Hair follicle dermal papilla cell (primary cell): Measurements from ENCODE around the gene CORO6. TPM values are rescaled to one million over a fixed set of nuclear protein-coding genes. Genes with fewer than 3 reads are reported as not detected.

Experiments
- small RNA-seq: library from RNA; depleted of rRNA; stranded (forward); fragments of <200 nt; gene quantifications from one replicate; pipeline ENCODE3, GENCODE V24; 2012
- total RNA-seq: library from RNA; depleted of rRNA; stranded (reverse); fragments of >200 nt; gene quantifications from 2 replicates; pipeline ENCODE4 v1.2.3, GENCODE V29; 2012

The CORO6 gene
- 12.4 and 18.2 TPM in 2 replicates for total RNA-seq

DNA sequence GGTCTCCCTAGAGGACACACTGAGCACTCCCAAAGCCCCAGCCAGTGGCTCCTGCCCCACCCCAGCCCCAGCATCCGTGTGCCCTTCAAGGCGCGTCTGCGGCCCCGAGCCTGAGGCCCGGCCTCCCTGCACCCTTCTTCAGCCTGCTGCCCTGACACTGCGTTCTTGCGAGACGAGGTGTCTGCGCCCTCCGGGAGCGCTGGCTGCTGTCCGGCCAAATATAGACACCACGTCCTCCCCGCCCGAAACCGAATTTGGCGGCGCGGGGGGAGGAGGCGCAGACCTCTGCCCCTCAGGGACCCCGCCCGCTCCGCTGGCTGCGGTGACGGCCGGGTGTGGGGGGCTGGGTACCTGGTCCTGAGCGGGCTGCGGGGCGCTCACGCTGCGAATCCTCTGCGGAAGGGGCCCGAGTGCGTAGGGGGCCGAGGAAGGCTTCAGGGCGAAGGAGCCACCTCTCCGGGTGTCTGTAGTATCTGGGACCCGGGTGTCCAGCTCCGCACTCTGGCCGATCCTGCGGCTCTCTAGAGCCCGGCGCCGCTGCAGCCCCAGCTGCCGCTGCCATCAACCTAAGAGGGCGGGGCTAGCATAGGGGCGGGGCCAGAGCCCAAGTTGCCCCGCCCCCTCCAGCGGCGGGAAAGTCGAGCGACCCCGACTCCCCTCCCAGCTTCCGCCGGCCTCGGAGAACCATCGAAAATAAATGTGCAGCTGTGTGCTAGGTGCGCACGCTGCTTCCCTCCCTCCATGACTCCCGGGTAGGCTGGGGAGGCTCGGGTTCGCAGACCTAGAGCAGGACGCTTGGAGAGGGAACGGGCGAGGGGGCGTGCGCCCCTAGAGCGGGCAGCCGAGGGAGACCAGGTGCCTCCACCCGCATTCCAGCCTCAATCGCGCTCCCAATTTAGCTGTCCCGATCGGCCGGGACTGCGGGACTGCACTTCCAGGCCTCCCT, at the start of gene CORO6:
TSS of gene CORO6 (minus strand) at position 576 of the 946 bp plus-strand sequence. CDS start 1,491 bp downstream, outside the sequence.

DNA sequence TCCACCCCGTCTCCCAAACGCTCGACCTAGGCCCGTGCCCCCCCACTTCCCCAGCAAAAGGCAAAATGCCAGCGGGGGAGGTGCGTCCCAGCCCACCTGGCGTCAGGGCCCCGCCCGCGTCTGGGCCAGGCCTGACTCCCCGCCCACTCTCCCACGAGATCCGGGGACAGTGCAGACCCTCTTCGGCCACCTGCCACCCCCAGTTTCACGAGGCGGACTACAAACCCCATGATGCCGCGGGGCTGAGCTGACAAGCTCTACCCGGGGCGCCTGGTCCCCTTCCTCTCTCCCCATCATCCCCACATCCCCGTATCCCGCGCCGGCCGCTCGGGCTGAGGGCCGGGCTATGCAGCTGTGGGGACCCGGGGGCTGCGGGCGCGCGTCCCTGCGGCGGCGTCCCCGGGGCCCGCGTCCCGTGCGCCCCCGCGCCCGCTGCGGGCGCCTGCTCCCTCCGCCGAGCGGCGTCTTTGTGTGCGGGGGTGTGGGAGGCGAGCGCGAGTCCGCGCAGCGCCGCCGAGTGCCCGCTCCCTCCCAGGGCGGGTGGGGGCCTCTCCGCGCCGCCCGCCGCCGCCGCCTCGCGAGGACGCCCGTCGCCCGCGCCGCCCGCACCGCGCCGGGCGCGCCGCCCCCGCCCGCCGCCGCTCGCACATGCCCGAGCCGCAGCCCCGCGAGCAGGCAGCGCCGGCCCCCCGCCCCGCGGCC, 29.7 kb downstream of the CORO6 start, which contains the start of gene ANKRD13B:
TSS of gene ANKRD13B (plus strand) at position 283 of the 702 bp plus-strand sequence. CDS start 490 bp downstream, outside the sequence.

DNA sequence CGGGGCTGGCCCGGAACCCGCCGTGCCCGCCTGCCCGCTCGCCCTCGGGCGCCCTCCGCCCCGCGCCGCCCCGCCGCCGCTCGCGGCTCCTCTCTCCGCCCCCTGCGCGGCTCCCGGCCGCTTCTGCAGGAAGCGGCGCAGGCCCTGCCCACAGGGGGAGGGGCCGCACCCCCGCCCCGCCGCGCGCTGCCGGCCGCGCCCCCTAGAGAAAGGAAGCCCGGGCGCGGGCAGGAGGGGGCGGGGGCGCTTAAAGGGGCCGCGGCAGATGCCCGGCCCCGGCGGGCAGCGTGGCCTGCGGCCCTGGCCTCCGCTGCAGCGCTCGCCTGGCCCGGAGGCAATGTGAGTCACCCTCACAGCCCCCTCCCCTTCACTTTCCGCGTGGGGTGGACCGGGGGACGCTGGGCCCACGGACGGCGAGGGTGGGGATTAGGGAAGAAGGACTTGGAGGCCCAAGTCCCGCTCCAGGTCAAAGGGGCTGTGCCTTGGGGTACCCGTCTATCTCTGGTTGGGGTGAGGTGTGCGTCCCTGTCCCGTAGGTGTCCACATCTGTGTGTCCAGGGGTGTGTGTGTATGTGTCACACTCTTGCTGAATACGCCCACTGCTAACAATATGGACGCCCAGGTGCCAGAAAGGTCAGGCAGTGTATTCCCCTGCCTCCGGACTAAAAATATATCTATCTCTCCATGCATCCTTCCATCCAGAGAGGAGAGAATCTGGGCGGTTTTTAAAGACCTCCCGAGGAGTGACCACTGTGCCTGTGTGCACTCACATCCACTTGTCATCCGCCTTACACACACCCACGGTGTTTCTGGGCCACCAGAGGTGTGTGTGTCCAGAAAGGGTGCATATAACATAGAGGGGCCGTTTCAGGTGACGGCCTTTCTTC, 32.9 kb downstream of the CORO6 start, which contains the start of gene GIT1:
TSS of gene GIT1 (minus strand) at position 125 of the 887 bp plus-strand sequence. CDS start 270 bp downstream, outside the sequence.

DNA sequence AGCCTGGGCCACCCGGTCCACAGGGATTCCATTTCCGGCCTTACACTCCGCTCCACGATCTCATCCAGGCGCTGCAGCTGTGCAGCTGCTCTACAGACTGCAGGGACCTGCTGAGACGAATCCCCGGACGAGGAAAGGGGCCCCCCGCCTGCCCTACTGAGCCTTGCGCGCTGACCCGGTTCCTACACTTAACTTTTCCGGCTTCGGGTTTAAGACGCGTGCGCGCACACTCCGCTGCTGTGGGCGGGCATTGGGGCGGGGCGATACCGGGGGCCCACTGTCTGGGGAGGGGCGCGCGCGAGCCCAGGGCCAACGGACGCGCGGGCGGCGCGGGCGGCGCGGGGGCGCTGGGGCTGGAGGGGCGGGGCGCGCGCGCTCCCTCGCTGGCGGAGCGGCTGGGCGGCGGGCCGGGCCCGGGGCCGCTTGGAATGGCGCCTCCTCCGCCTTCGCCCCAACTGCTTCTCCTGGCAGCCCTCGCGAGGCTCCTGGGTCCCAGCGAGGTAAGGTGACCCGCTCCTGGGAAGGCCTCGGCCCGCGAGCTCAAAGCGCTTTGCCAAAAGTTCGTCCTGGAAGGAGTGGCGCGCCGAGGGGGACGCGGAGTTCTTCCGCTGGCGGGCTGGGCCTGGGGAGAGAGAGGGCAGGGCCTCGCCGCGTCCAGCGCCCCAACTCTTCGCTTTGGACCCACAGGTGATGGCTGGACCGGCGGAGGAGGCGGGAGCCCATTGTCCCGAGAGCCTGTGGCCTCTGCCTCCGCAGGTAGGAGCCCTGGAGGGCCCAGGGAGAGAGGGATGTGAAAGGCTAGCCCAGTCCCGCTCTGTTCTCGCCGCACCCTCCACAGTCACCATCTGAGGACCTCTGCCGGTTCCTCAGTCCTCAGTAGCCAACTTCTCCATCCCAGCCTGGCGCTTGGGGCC, 54.1 kb downstream of the CORO6 start, which contains the start of gene TP53I13:
TSS of gene TP53I13 (plus strand) at position 371 of the 914 bp plus-strand sequence. CDS start at position 429, 58 bp downstream.

DNA sequence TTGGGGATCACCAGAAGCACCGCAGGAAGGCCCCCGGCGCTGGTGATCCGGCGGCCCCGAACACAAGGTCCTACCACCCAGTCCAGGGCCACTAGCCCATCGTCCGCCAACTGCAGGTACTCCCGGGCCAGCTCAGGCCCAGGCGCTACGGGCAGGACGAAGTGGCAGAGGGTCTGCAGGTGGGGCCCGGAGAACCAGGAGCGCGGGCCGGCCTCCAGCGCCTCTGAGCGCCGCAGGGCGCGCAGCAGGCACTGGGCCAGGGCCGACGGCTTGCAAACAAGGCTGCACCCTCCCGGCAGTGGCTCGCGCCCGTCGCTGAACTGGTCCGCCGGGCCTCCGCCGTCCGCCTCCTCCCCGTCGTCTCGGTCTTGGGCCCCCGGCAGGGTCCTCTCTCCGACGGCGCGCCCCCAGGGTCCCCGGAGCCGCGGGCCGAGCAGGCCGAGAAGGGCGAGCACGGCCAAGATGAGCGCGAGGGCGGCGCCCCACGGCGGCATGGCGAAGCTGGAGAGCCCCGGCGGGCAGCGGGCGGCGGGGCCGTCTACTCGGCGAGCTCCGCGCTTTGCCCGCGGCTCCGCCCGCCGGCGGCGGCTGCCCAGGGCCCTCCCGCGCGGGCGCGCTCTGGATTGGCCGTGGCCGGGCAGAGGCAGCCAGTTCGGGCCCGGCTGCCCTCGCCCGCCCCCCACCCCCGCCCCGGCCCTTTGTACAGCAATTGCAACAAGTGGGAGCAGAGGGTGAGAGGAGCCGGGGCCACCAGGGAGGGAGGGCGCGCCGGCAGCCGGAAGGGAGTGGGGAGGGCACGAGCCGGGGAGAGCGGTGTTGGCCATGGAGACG, 56.0 kb downstream of the CORO6 start, which contains the start of gene ABHD15:
TSS of gene ABHD15 (minus strand) at position 565 of the 831 bp plus-strand sequence. CDS start at position 494, 71 bp downstream.

Small RNA genes lying within 50 kb of the gene (small RNA-seq; reads per million reads assigned to genes)
- not detected for gene RNU6-920P

Other genes starting within 250 kb of the CORO6 start
- gene TAOK1, start 232.5 kb downstream of the CORO6 start, total RNA-seq: 62.4 and 74.6 TPM in 2 replicates
- 9.6 and 10.8 TPM in 2 replicates for gene ABHD15, start 55.9 kb downstream of the CORO6 start, total RNA-seq
- gene TP53I13, start 54.2 kb downstream of the CORO6 start, total RNA-seq: 63.4 and 65.4 TPM in 2 replicates
- gene GIT1, start 33.3 kb downstream of the CORO6 start, total RNA-seq: 25.6 and 30.2 TPM in 2 replicates
- gene ANKRD13B, start 29.8 kb downstream of the CORO6 start, total RNA-seq: 8.6 and 10.0 TPM in 2 replicates